Stimulated activated CD8-positive, alpha-beta memory T cell treated with anti-CD3 and anti-CD28 coated beads, Interleukin-7, amount 100 ng/mL, for 4 hours (primary cell): ENCODE data around the gene TBC1D12.

ENCODE experiments used
- DNase-seq, 2 donors: peaks; one replicate each; pipeline ENCODE4 v3.0.0-alpha.2; 2020; ENCODE audit warnings: low read depth in 2 of 2

The TBC1D12 gene

GRCh38 chr10:94407668-94408067, 5.3 kb downstream of the TBC1D12 start:
- no peak for DNase-seq

GRCh38 chr10:94409021-94409657, 6.8 kb downstream of the TBC1D12 start:
- DNase-seq: no peak

- no peak for DNase-seq
Measured at GRCh38 chr10:94411304-94411703, 9.0 kb downstream of the TBC1D12 start.

- no peak for DNase-seq
Measured at GRCh38 chr10:94412449-94412848, 10.1 kb downstream of the TBC1D12 start.

GRCh38 chr10:94413361-94413760, 11.0 kb downstream of the TBC1D12 start:
- DNase-seq: no peak

GRCh38 chr10:94416896-94417295, 14.6 kb downstream of the TBC1D12 start:
- no peak for DNase-seq

GRCh38 chr10:94417321-94417720, 15.0 kb downstream of the TBC1D12 start:
- DNase-seq: no peak

GRCh38 chr10:94420516-94420915, 18.2 kb downstream of the TBC1D12 start:
- DNase-seq: no peak

- DNase-seq: no peak
Measured at GRCh38 chr10:94420998-94421528, 18.7 kb downstream of the TBC1D12 start.

- no peak for DNase-seq
Measured at GRCh38 chr10:94423627-94424026, 21.3 kb downstream of the TBC1D12 start.

GRCh38 chr10:94424714-94425337, 22.5 kb downstream of the TBC1D12 start:
- no peak for DNase-seq

- DNase-seq: no peak
Measured at GRCh38 chr10:94425942-94426341, 23.6 kb downstream of the TBC1D12 start.

- DNase-seq: no peak
Measured at GRCh38 chr10:94427166-94427565, 24.8 kb downstream of the TBC1D12 start.

- DNase-seq: no peak
Measured at GRCh38 chr10:94428766-94429707, 26.7 kb downstream of the TBC1D12 start.

GRCh38 chr10:94430701-94431100, 28.4 kb downstream of the TBC1D12 start:
- DNase-seq: no peak

GRCh38 chr10:94432443-94432842, 30.1 kb downstream of the TBC1D12 start:
- DNase-seq: no peak

- DNase-seq: no peak
Measured at GRCh38 chr10:94439275-94439861, 37.0 kb downstream of the TBC1D12 start.

- no peak for DNase-seq
Measured at GRCh38 chr10:94440096-94440495, 37.8 kb downstream of the TBC1D12 start.

- DNase-seq: no peak
Measured at GRCh38 chr10:94443047-94443446, 40.7 kb downstream of the TBC1D12 start.

GRCh38 chr10:94443549-94443948, 41.2 kb downstream of the TBC1D12 start:
- DNase-seq: no peak

- DNase-seq: no peak
Measured at GRCh38 chr10:94450782-94451181, 48.4 kb downstream of the TBC1D12 start.
